ENCODE results near the gene ZSCAN9.

ZSCAN9 gene

GRCh38 chr6:28232785-28233184 lies 7.7 kb downstream of the ZSCAN9 start:
- no peak overlapping the region for H3K4me2 ChIP-seq (ENCODE audit: low read depth, low read length, poor library complexity, severe bottlenecking)
- peaks cover 8% of the 10 kb centered on the region for H3K36me3 ChIP-seq (ENCODE audit: low read length)
- no peaks in the 10 kb centered on the region for H3K79me2 ChIP-seq (ENCODE audit: insufficient read depth, low read length)
- H3K9ac ChIP-seq (ENCODE audit: low read length), result no peak overlapping the region
- no peaks in the 10 kb centered on the region for H3K9me3 ChIP-seq (ENCODE audit: insufficient read depth, low read length)
- no peak overlapping the region for H3K27ac ChIP-seq (ENCODE audit: low read depth, low read length)
- no peak overlapping the region for H3K4me3 ChIP-seq (ENCODE audit: insufficient read depth, low read length, poor library complexity, severe bottlenecking)
- H3K27me3 ChIP-seq (ENCODE audit: low read length), result no peaks in the 10 kb centered on the region
- no peak for TF ChIP-seq EZH2phosphoT487 (conservative IDR thresholded peaks at IDR 0.05; ENCODE audit: low read length)
- TF ChIP-seq CTCF (IDR thresholded peaks at IDR 0.05; ENCODE audit: insufficient read depth, low read length, poor library complexity, severe bottlenecking), result no peak
- no peaks in the 10 kb centered on the region for H3K9me2 ChIP-seq (replicated peaks; ENCODE audit: insufficient read depth, low read length)
- H2AFZ ChIP-seq (ENCODE audit: low read depth, low read length, severe bottlenecking), result no peak overlapping the region
- no peaks in the 10 kb centered on the region for H4K20me1 ChIP-seq (ENCODE audit: low read depth, low read length)
- H3F3A ChIP-seq (ENCODE audit: insufficient read depth), result no peaks in the 10 kb centered on the region

- Histone ChIP-seq H3K36me3 (ENCODE audit: low read length) (peaks cover 4% of the 10 kb centered on the region; the same call in 1 of the 2 replicates), H4K20me1 (ENCODE audit: low read depth, low read length) (no peaks in the 10 kb centered on the region), H3K9ac (ENCODE audit: low read length) (no peak overlapping the region), H3K9me3 (ENCODE audit: insufficient read depth, low read length) (no peaks in the 10 kb centered on the region), H3K27me3 (ENCODE audit: low read length) (no peaks in the 10 kb centered on the region), H3K9me2 (replicated peaks; ENCODE audit: insufficient read depth, low read length) (no peaks in the 10 kb centered on the region), H3K4me2 (ENCODE audit: low read depth, low read length, poor library complexity, severe bottlenecking) (no peak overlapping the region), H3K79me2 (ENCODE audit: insufficient read depth, low read length) (no peaks in the 10 kb centered on the region), H3K27ac (ENCODE audit: low read depth, low read length) (no peak overlapping the region), H3K4me3 (ENCODE audit: insufficient read depth, low read length, poor library complexity, severe bottlenecking) (no peak overlapping the region), H3F3A (ENCODE audit: insufficient read depth) (no peaks in the 10 kb centered on the region), H2AFZ (ENCODE audit: low read depth, low read length, severe bottlenecking) (no peak overlapping the region)
- TF ChIP-seq EZH2phosphoT487 (conservative IDR thresholded peaks at IDR 0.05; ENCODE audit: low read length) (no peak), CTCF (IDR thresholded peaks at IDR 0.05; ENCODE audit: insufficient read depth, low read length, poor library complexity, severe bottlenecking) (no peak)
Observed at GRCh38 chr6:28235912-28236452, 10.9 kb downstream of the ZSCAN9 start.

GRCh38 chr6:28239636-28240035 lies 14.6 kb downstream of the ZSCAN9 start:
- TF ChIP-seq EZH2phosphoT487 (conservative IDR thresholded peaks at IDR 0.05; ENCODE audit: low read length) (no peak), CTCF (IDR thresholded peaks at IDR 0.05; ENCODE audit: insufficient read depth, low read length, poor library complexity, severe bottlenecking) (no peak)
- Histone ChIP-seq H3K4me2 (ENCODE audit: low read depth, low read length, poor library complexity, severe bottlenecking) (no peak overlapping the region), H3F3A (ENCODE audit: insufficient read depth) (no peaks in the 10 kb centered on the region)

More at GRCh38 chr6:28239636-28240035, 14.6 kb downstream of the ZSCAN9 start:
- no peak overlapping the region for H3K9ac ChIP-seq (ENCODE audit: low read length)
- no peaks in the 10 kb centered on the region for H3K79me2 ChIP-seq (ENCODE audit: insufficient read depth, low read length)
- H3K36me3 ChIP-seq (ENCODE audit: low read length), result peaks cover 5% of the 10 kb centered on the region; the same call in 1 of the 2 replicates
- H3K4me3 ChIP-seq (ENCODE audit: insufficient read depth, low read length, poor library complexity, severe bottlenecking), result no peak overlapping the region
- no peaks in the 10 kb centered on the region for H3K27me3 ChIP-seq (ENCODE audit: low read length)
- no peaks in the 10 kb centered on the region for H4K20me1 ChIP-seq (ENCODE audit: low read depth, low read length)
- no peak overlapping the region for H3K27ac ChIP-seq (ENCODE audit: low read depth, low read length)
- H3K9me2 ChIP-seq (replicated peaks; ENCODE audit: insufficient read depth, low read length), result no peaks in the 10 kb centered on the region
- H2AFZ ChIP-seq (ENCODE audit: low read depth, low read length, severe bottlenecking), result no peak overlapping the region
- H3K9me3 ChIP-seq (ENCODE audit: insufficient read depth, low read length), result no peaks in the 10 kb centered on the region
